IMR-90 (cell line): ENCODE results near the gene MTA3. TPM values are rescaled to one million over a fixed set of nuclear protein-coding genes. Genes with fewer than 3 reads are reported as not detected.

Source experiments
- ATAC-seq: fragments of 200-7000 bp; cut with Tn5 transposase; 2 replicates; pipeline ENCODE4 v1.9.1; 2020; ENCODE audit warnings: low read depth, mild to moderate bottlenecking, moderate library complexity
- BruUV-seq: library from RNA; stranded (reverse); fragments of 400-500 nt; replicated peaks from 2 replicates; lab custom pipeline; 2021; lab: Mats Ljungman, UMichigan
- CTCF ChIA-PET: fragments of 300-600 bp; formaldehyde crosslinking; extraction: SDS; loops from one replicate; lab custom pipeline; 2021; ENCODE audit warnings: antibody characterized with exemption; lab: Yijun Ruan, JAX
- POLR2A ChIA-PET: fragments of 300-600 bp; sonication (Branson Sonifier 250); formaldehyde crosslinking; loops from one replicate; lab custom pipeline; 2022; ENCODE audit warnings: antibody characterized with exemption; ENCODE audit not compliant: unreplicated experiment; lab: Charles Lee
- DNase-seq: peaks from one replicate; pipeline ENCODE4 v3.0.0; 2013
- H2AFZ ChIP-seq: replicated peaks from 2 replicates; pipeline ENCODE3; 2013; ENCODE audit warnings: low read length, mild to moderate bottlenecking; ENCODE audit not compliant: poor library complexity
- H2AK5ac ChIP-seq: 2 replicates; pipeline ENCODE4 v1.6.1; 2013; ENCODE audit warnings: low read depth, low read length, inconsistent platforms
- H2AK9ac ChIP-seq: replicated peaks from 2 replicates; pipeline ENCODE3; 2013; ENCODE audit warnings: mild to moderate bottlenecking, low read depth, low read length, moderate library complexity; ENCODE audit not compliant: poor library complexity
- H2BK120ac ChIP-seq: 2 replicates; pipeline ENCODE4 v1.6.1; 2013; ENCODE audit warnings: low read depth, low read length, inconsistent platforms
- H2BK15ac ChIP-seq: 3 replicates; pipeline ENCODE4 v1.6.1; 2013; ENCODE audit warnings: low read depth, low read length, inconsistent platforms
- H2BK20ac ChIP-seq: 2 replicates; pipeline ENCODE4 v1.6.1; 2013; ENCODE audit warnings: low read depth, mild to moderate bottlenecking, inconsistent platforms, low read length, moderate library complexity
- H2BK5ac ChIP-seq: 2 replicates; pipeline ENCODE4 v1.6.1; 2013; ENCODE audit warnings: mild to moderate bottlenecking, low read depth, low read length, inconsistent platforms; ENCODE audit not compliant: poor library complexity, severe bottlenecking
- H3K14ac ChIP-seq: replicated peaks from 2 replicates; pipeline ENCODE4 v1.6.1; 2013; ENCODE audit warnings: low read depth, low read length, inconsistent platforms
- H3K18ac ChIP-seq: 2 replicates; pipeline ENCODE4 v1.6.1; 2013; ENCODE audit warnings: low read depth, low read length, control low read depth
- H3K23ac ChIP-seq: 2 replicates; pipeline ENCODE4 v1.6.1; 2013; ENCODE audit warnings: low read depth, low read length, inconsistent platforms
- H3K27ac ChIP-seq: 2 replicates; pipeline ENCODE4 v1.5.1; 2013; ENCODE audit warnings: mild to moderate bottlenecking, control low read depth, low read length; ENCODE audit not compliant: insufficient read depth
- H3K27me3 ChIP-seq: 2 replicates; pipeline ENCODE4 v1.6.1; 2013; ENCODE audit warnings: low read length; ENCODE audit not compliant: control insufficient read depth, insufficient read depth
- H3K36me3 ChIP-seq: 2 replicates; pipeline ENCODE4 v1.6.1; 2013; ENCODE audit warnings: low read length, mixed read lengths; ENCODE audit not compliant: control insufficient read depth, insufficient read depth
- H3K4ac ChIP-seq: 2 replicates; pipeline ENCODE4 v1.6.1; 2013; ENCODE audit warnings: low read depth, low read length, inconsistent platforms
- H3K4me1 ChIP-seq: 2 replicates; pipeline ENCODE4 v1.6.1; 2013; ENCODE audit warnings: low read length, mixed read lengths; ENCODE audit not compliant: control insufficient read depth, insufficient read depth
- H3K4me2 ChIP-seq: 2 replicates; pipeline ENCODE4 v1.6.1; 2013; ENCODE audit warnings: low read depth, mild to moderate bottlenecking, control low read depth, low read length, moderate library complexity
- H3K4me3 ChIP-seq: 2 replicates; pipeline ENCODE4 v1.5.1; 2013; ENCODE audit warnings: low read depth, mild to moderate bottlenecking, control low read depth, low read length, moderate library complexity; ENCODE audit not compliant: insufficient read depth
- H3K56ac ChIP-seq: 2 replicates; pipeline ENCODE4 v1.6.1; 2013; ENCODE audit warnings: low read length, inconsistent platforms; ENCODE audit not compliant: insufficient read depth; ENCODE audit errors: extremely low read depth
- H3K79me1 ChIP-seq, 2 experiments: 2 replicates each; pipeline ENCODE4 v1.6.1; 2013; ENCODE audit warnings: low read length in 2 of 2, inconsistent platforms in 1 of 2, low read depth in 1 of 2
- H3K9ac ChIP-seq: 2 replicates; pipeline ENCODE4 v1.6.1; 2013; ENCODE audit warnings: low read depth, low read length, control low read depth
- H3K9me1 ChIP-seq: 2 replicates; pipeline ENCODE4 v1.6.1; 2013; ENCODE audit warnings: low read length, inconsistent platforms; ENCODE audit not compliant: insufficient read depth
- H3K9me3 ChIP-seq: 2 replicates; pipeline ENCODE4 v1.6.1; 2013; ENCODE audit warnings: low read length; ENCODE audit not compliant: control insufficient read depth, insufficient read depth
- H4K20me1 ChIP-seq: 2 replicates; pipeline ENCODE4 v1.6.1; 2013; ENCODE audit warnings: low read length, inconsistent platforms; ENCODE audit not compliant: insufficient read depth
- H4K5ac ChIP-seq: 2 replicates; pipeline ENCODE4 v1.6.1; 2013; ENCODE audit warnings: mild to moderate bottlenecking, low read depth, low read length, control low read depth
- H4K8ac ChIP-seq, 2 experiments: 2 replicates each; pipeline ENCODE4 v1.6.1; 2013; ENCODE audit warnings: low read depth in 2 of 2, low read length in 2 of 2, control low read depth in 1 of 2, inconsistent platforms in 1 of 2
- H4K91ac ChIP-seq: 2 replicates; pipeline ENCODE4 v1.6.1; 2013; ENCODE audit warnings: low read depth, low read length, inconsistent platforms; ENCODE audit not compliant: insufficient read depth
- BHLHE40 ChIP-seq: fragments of 150-350 bp; IDR thresholded peaks from 2 replicates; pipeline ENCODE4 v1.6.1; 2016; ENCODE audit warnings: mild to moderate bottlenecking, low read depth, low read length
- CTCF ChIP-seq: conservative IDR thresholded peaks from 2 replicates; pipeline ENCODE4 v1.5.1; 2012; ENCODE audit warnings: mild to moderate bottlenecking, low read depth, low read length, improper control_type of control experiment
- FOS ChIP-seq: fragments of 150-350 bp; IDR thresholded peaks from 2 replicates; pipeline ENCODE4 v1.6.1; 2016; ENCODE audit warnings: low read depth, low read length
- MAFK ChIP-seq: IDR thresholded peaks from 2 replicates; pipeline ENCODE4 v1.6.1; 2012; ENCODE audit warnings: low read depth, low read length, improper control_type of control experiment
- NFE2L2 ChIP-seq: fragments of 150-350 bp; IDR thresholded peaks from 2 replicates; pipeline ENCODE4 v1.6.1; 2016; ENCODE audit warnings: low read depth, mild to moderate bottlenecking, low read length
- RAD21 ChIP-seq: IDR thresholded peaks from 2 replicates; pipeline ENCODE4 v1.6.1; 2012; ENCODE audit warnings: low read length, improper control_type of control experiment
- RCOR1 ChIP-seq: IDR thresholded peaks from 2 replicates; pipeline ENCODE4 v1.6.1; 2012; ENCODE audit warnings: mild to moderate bottlenecking, low read length, improper control_type of control experiment; ENCODE audit not compliant: insufficient replicate concordance
- SMC3 ChIP-seq: fragments of 150-350 bp; IDR thresholded peaks from 2 replicates; pipeline ENCODE4 v1.6.1; 2016; ENCODE audit warnings: low read depth, mild to moderate bottlenecking, antibody characterized with exemption, low read length, moderate library complexity
- WGBS, 2 experiments: methylation state at CpG; one replicate each; pipeline versions ENCODE4 v1.1.5 to v1.1.7; 2013; ENCODE audit warnings: missing lambda C conversion rate in 2 of 2; ENCODE audit not compliant: insufficient read length in 1 of 2; ENCODE audit errors: extremely low coverage in 2 of 2; 5-methylcytosine and 5-hydroxymethylcytosine counted together
- dilution Hi-C: fragments of 300-500 bp; cut with HindIII; formaldehyde crosslinking; loops from one replicate; pipeline ENCODE4 v1.14.3; 2018; ENCODE audit warnings: low sequenced_read_pairs; ENCODE audit not compliant: unreplicated experiment
- in situ Hi-C: fragments of 300-500 bp; cut with MboI; formaldehyde crosslinking; loops from 3 replicates; pipeline ENCODE4 v1.14.3; 2019; ENCODE audit warnings: low sequenced_read_pairs, inconsistent platforms, mixed read lengths
- intact Hi-C: fragments of 100-400 bp; cut with micrococcal nuclease; formaldehyde crosslinking; loops from 2 replicates; pipeline ENCODE4 v1.10.0; 2022
- polyA plus RNA-seq, 3 experiments: library from polyadenylated mRNA; depleted of rRNA; stranded (reverse); fragments of >200 nt; gene quantifications; 2 replicates each; pipeline ENCODE4 v1.2.3, GENCODE V29; 2012; ENCODE audit warnings: low replicate concordance in 1 of 3
- total RNA-seq: library from RNA; depleted of rRNA; stranded (reverse); fragments of >200 nt; gene quantifications from 2 replicates; pipeline ENCODE4 v1.2.3, GENCODE V29; 2012

The MTA3 gene
- total and polyA plus RNA-seq, 2 of the 4 experiments (the other 2 are of a cell fraction): 31.9 to 34.3 TPM

- intact Hi-C loops (loop anchor here (1.0 to 10.0 kb wide), 4 partner anchors 150 to 566 kb away; partner anchors contain the start of gene COX7A2L), in situ Hi-C loops (loop anchor here (10.0 to 25.0 kb wide), 2 partner anchors 168 to 801 kb away; partner anchors contain the start of gene KCNG3), dilution Hi-C loops (no loop called here)
- no peak overlapping the region for H3K4ac ChIP-seq
- no peak overlapping the region for H4K5ac ChIP-seq
- no peak overlapping the region for H2BK20ac ChIP-seq
- ChIA-PET CTCF (interaction anchor here (0.6 to 1.6 kb wide), 17 partner anchors 9 to 316 kb away, joined by 3 to 7 read pairs (median 3); no protein-coding TSS in a partner anchor), POLR2A (no interaction called here)
- H3K18ac ChIP-seq: no peak overlapping the region
- no peak overlapping the region for H3K4me3 ChIP-seq
- H2BK5ac ChIP-seq: no peak overlapping the region
- DNase-seq (peak; percentile 77), ATAC-seq (peak; percentile 98)
- H3K79me1 ChIP-seq: peaks cover 0 to 4% of the 10 kb centered on the region in 2 experiments; a peak in 2 of 4 replicates
- H3K27me3 ChIP-seq: no peaks in the 10 kb centered on the region
- no peak overlapping the region for H3K27ac ChIP-seq
- no peaks in the 10 kb centered on the region; the same call in 1 of the 2 replicates for H4K20me1 ChIP-seq
- H2BK120ac ChIP-seq: no peak overlapping the region
- H3K56ac ChIP-seq: no peak overlapping the region
- TF ChIP-seq NFE2L2 (no peak), MAFK (no peak), RCOR1 (no peak), BHLHE40 (no peak), FOS (no peak), CTCF (peak; percentile 97), RAD21 (peak; percentile 96), SMC3 (peak; percentile 91)
- no peak overlapping the region for H2BK15ac ChIP-seq
- 0 out of 2 replicates have a peak, but pooled peaks cover 1% of the 10 kb centered on the region for H3K9me1 ChIP-seq
- no peak overlapping the region for H3K14ac ChIP-seq
- WGBS, 2 experiments: no CpG with 5 or more reads among the region's 3 CpGs
- H2AK5ac ChIP-seq: no peak overlapping the region
- H2AK9ac ChIP-seq: no peak overlapping the region
- H2AFZ ChIP-seq: no peak overlapping the region
- no TSS peak for BruUV-seq
- no peaks in the 10 kb centered on the region for H3K4me1 ChIP-seq
- no peak overlapping the region for H3K9ac ChIP-seq
- H4K8ac ChIP-seq: no peak overlapping the region
- no peak overlapping the region for H4K91ac ChIP-seq
- H3K36me3 ChIP-seq: peaks cover 4% of the 10 kb centered on the region
- no peak overlapping the region for H3K4me2 ChIP-seq
- H3K9me3 ChIP-seq: no peaks in the 10 kb centered on the region
- H3K23ac ChIP-seq: no peak overlapping the region
These were observed 94.8 kb downstream of the MTA3 start for GRCh38 chr2:42663106-42663780.
